ENCODE results near the gene TBC1D4.

TBC1D4 gene

GRCh38 chr13:75458696-75459422, 23.1 kb downstream of the TBC1D4 start:
- H3K4me3 ChIP-seq (ENCODE audit: control insufficient read depth, low read depth, low read length): no peak overlapping the region
- TF ChIP-seq CTCF (conservative IDR thresholded peaks at IDR 0.05; ENCODE audit: control insufficient read depth, insufficient read depth, low read depth, low read length): no peak
- DNase-seq (ENCODE audit: low read depth): no peak

DNA sequence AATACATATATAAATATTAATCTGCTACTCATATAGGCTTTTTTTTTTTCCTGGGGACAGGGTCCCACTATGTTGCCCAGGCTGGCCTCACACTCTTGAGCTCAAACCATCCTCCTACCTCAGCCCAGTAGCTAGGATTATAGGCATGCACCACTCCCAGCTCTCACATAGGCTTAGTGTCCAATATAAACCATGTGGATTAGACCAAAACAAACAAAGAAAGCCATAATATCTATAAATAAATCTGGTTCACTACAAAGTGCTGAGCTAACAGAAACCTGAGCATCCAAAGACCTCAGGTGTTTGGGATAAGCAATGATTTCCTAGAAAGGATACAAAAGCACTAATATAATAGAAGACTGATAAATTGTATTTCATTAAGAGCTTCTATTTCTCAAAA, 26.0 kb downstream of the TBC1D4 start:
- DNase-seq (ENCODE audit: low read depth): no peak
- no peak for TF ChIP-seq CTCF (conservative IDR thresholded peaks at IDR 0.05; ENCODE audit: control insufficient read depth, insufficient read depth, low read depth, low read length)
- no peak overlapping the region for H3K4me3 ChIP-seq (ENCODE audit: control insufficient read depth, low read depth, low read length)

DNA sequence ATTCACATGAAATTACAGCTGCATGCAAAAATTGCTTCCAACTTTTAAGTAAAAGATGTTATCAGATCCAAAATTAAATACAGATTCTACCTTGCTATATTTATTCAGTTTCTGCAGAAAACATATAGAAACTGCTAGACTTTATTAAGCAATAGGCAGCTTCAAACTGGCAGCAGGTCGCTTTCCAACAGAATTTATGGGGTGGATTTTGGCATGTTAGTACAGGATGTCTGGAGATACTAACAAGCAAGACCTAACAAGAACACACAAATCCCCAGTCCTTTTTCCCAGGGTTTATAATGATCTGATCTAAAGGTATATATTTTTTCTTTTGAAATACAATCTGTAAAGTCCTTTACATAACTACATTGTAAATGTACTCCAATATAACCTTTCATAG, 27.5 kb downstream of the TBC1D4 start:
- no peak for TF ChIP-seq CTCF (conservative IDR thresholded peaks at IDR 0.05; ENCODE audit: control insufficient read depth, insufficient read depth, low read depth, low read length)
- DNase-seq (ENCODE audit: low read depth): no peak
- H3K4me3 ChIP-seq (ENCODE audit: control insufficient read depth, low read depth, low read length): no peak overlapping the region

DNA sequence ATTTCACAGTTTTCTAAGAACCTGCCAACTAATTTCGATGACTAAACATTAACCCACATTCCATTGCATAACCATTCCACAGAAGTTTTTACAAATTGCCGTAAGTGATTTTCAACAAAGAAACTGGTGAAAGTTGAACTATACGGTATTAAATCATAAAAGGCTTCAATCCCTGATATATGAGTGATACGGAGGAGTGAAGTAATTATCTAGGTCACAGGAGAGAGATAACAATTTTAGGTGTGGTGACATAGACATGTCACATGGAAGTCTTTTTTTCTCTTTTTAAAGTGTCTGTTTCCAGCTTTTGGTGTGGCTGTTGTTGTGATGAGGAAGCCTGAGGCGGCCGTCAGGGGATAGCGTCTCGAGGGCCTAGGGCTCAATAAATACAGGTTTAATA, 29.4 kb downstream of the TBC1D4 start:
- no peak for TF ChIP-seq CTCF (conservative IDR thresholded peaks at IDR 0.05; ENCODE audit: control insufficient read depth, insufficient read depth, low read depth, low read length)
- H3K4me3 ChIP-seq (ENCODE audit: control insufficient read depth, low read depth, low read length): no peak overlapping the region
- peak; percentile 56 for DNase-seq (ENCODE audit: low read depth)

DNA sequence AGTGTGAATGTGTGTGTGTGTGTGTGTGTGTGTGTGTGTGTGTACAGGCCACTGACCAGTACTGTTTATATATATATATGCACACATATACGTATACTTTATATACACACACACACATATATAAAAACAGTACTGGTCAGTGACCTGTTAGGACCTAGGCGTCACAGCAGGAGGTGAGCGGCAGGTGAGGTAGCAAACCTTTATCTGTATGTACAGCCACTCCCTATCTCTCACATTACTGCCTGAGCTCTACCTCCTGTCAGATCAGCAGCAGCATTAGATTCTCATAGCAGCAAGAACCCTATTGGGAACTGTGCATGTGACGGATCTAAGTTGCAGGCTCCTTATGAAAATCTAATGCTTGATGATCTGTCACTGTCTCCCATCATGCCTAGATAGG, 34.5 kb downstream of the TBC1D4 start:
- TF ChIP-seq CTCF (conservative IDR thresholded peaks at IDR 0.05; ENCODE audit: control insufficient read depth, insufficient read depth, low read depth, low read length): no peak
- H3K4me3 ChIP-seq (ENCODE audit: control insufficient read depth, low read depth, low read length): no peak overlapping the region
- no peak for DNase-seq (ENCODE audit: low read depth)

- no peak for DNase-seq (ENCODE audit: low read depth)
- no peak for TF ChIP-seq CTCF (conservative IDR thresholded peaks at IDR 0.05; ENCODE audit: control insufficient read depth, insufficient read depth, low read depth, low read length)
- H3K4me3 ChIP-seq (ENCODE audit: control insufficient read depth, low read depth, low read length): no peak overlapping the region
Observed at GRCh38 chr13:75446874-75447273, 35.1 kb downstream of the TBC1D4 start.
